ENCODE measurements around the gene SMC3.
"Not testable (repeated sequence)": the region's sequence is repeated elsewhere in the genome, so short reads cannot be mapped to it uniquely, and the experiment has no call there.

The SMC3 gene

GRCh38 chr10:110625356-110625894, 57.9 kb downstream of the SMC3 start:
- no peak for DNase-seq (ENCODE audit: low read depth in 2 of 2)

GRCh38 chr10:110625951-110626855, 58.7 kb downstream of the SMC3 start:
- no peak for DNase-seq (ENCODE audit: low read depth in 2 of 2)

GRCh38 chr10:110628161-110628560, 60.7 kb downstream of the SMC3 start:
- no peak for DNase-seq (ENCODE audit: low read depth in 2 of 2)

GRCh38 chr10:110629680-110630191, 62.2 kb downstream of the SMC3 start:
- no peak for DNase-seq (ENCODE audit: low read depth in 2 of 2)

GRCh38 chr10:110631934-110632333, 64.4 kb downstream of the SMC3 start:
- DNase-seq (ENCODE audit: low read depth in 2 of 2) = no peak

GRCh38 chr10:110632591-110633215, 65.2 kb downstream of the SMC3 start:
- DNase-seq (ENCODE audit: low read depth in 2 of 2) = no peak

GRCh38 chr10:110634527-110635209, 67.2 kb downstream of the SMC3 start:
- no peak for DNase-seq (ENCODE audit: low read depth in 2 of 2)

GRCh38 chr10:110636572-110636931, 69.1 kb downstream of the SMC3 start:
- DNase-seq (ENCODE audit: low read depth in 2 of 2) = no peak

- DNase-seq (ENCODE audit: low read depth in 2 of 2) = no peak
Observed at GRCh38 chr10:110636932-110637557, 69.5 kb downstream of the SMC3 start.

GRCh38 chr10:110637558-110638053, 70.1 kb downstream of the SMC3 start:
- no peak for DNase-seq (ENCODE audit: low read depth in 2 of 2)

GRCh38 chr10:110638319-110638718, 70.8 kb downstream of the SMC3 start:
- DNase-seq (ENCODE audit: low read depth in 2 of 2) = no peak

- not testable (repeated sequence) for DNase-seq (ENCODE audit: low read depth in 2 of 2)
Observed at GRCh38 chr10:110639046-110639445, 71.6 kb downstream of the SMC3 start.

GRCh38 chr10:110639858-110640257, 72.4 kb downstream of the SMC3 start:
- not testable (repeated sequence) for DNase-seq (ENCODE audit: low read depth in 2 of 2)

- DNase-seq (ENCODE audit: low read depth in 2 of 2) = no peak
Observed at GRCh38 chr10:110641256-110641655, 73.8 kb downstream of the SMC3 start.

GRCh38 chr10:110642204-110643034, 74.9 kb downstream of the SMC3 start:
- DNase-seq (ENCODE audit: low read depth in 2 of 2) = no peak

- DNase-seq (ENCODE audit: low read depth in 2 of 2) = no peak
Observed at GRCh38 chr10:110643035-110643652, 75.6 kb downstream of the SMC3 start.

- DNase-seq (ENCODE audit: low read depth in 2 of 2) = no peak
Observed at GRCh38 chr10:110643653-110644597, 76.4 kb downstream of the SMC3 start, which contains the start of gene RBM20. TSS of gene RBM20 (plus strand) at chr10:110644336. CDS start at chr10:110644455, 119 bp downstream.

GRCh38 chr10:110644598-110645462, 77.3 kb downstream of the SMC3 start:
- no peak for DNase-seq (ENCODE audit: low read depth in 2 of 2)

Data from stimulated activated CD8-positive, alpha-beta memory T cell treated with anti-CD3 and anti-CD28 coated beads, Interleukin-2, amount 100 ng/mL, for 48 hours (primary cell).